Measurements from ENCODE around the gene ACOT12.

- TF ChIP-seq RAD21 (CRISPR knock-in tag; IDR thresholded peaks at IDR 0.05): no peak
- TF ChIP-seq ZNF639 (CRISPR knock-in tag; conservative IDR thresholded peaks at IDR 0.05): no peak
- no peak for TF ChIP-seq SSRP1 (CRISPR knock-in tag; IDR thresholded peaks at IDR 0.05)
- TF ChIP-seq ZNF687 (CRISPR knock-in tag; IDR thresholded peaks at IDR 0.05): no peak
- no peak for TF ChIP-seq EZH2 (conservative IDR thresholded peaks at IDR 0.05; ENCODE audit: low read depth, low read length)
- no peak for TF ChIP-seq POLR2AphosphoS2 (IDR thresholded peaks at IDR 0.05; ENCODE audit: low read depth, low read length)
- TF ChIP-seq ZNF501 (CRISPR knock-in tag; IDR thresholded peaks at IDR 0.05): no peak
- TF ChIP-seq ATF1 (CRISPR knock-in tag; IDR thresholded peaks at IDR 0.05): no peak
- TF ChIP-seq ZNF280D (CRISPR knock-in tag; IDR thresholded peaks at IDR 0.05): no peak
- TF ChIP-seq CEBPB (IDR thresholded peaks at IDR 0.05; ENCODE audit: borderline replicate concordance, low read depth, low read length): no peak
- no peak for TF ChIP-seq CTCF (CRISPR knock-in tag; IDR thresholded peaks at IDR 0.05)
Observed at GRCh38 chr5:81302596-81302995, 91.3 kb downstream of the ACOT12 start.
